Measurements from ENCODE around the gene NCLN.

Gene NCLN

GRCh38 chr19:3253270-3253669 is 67.5 kb downstream of the NCLN start:
- Histone ChIP-seq H3K27ac (no peak overlapping the region), H3K9ac (no peak overlapping the region), H3K4me2 (no peak overlapping the region), H3K4me1 (peaks cover 0 to 8% (median 0%) of the 10 kb centered on the region in 10 experiments; a peak in 5 of 20 replicates), H3K4me3 (no peak overlapping the region), H4K20me1 (no peaks in the 10 kb centered on the region), H3K27me3 (no peaks in the 10 kb centered on the region), H3K36me3 (peaks cover 0 to 12% (median 0%) of the 10 kb centered on the region in 11 experiments; a peak in 4 of 22 replicates), H3K9me3 (replicated peaks in 1 of 11) (peaks cover 4 to 28% (median 13%) of the 10 kb centered on the region in 11 experiments; a peak in 16 of 22 replicates)
- TF ChIP-seq Cebpa-rat (IDR thresholded peaks at IDR 0.05): no peak

- Histone ChIP-seq H3K36me3 (peaks cover 0 to 12% (median 0%) of the 10 kb centered on the region in 11 experiments; a peak in 4 of 22 replicates), H3K9me3 (replicated peaks in 1 of 11) (peaks cover 4 to 18% (median 13%) of the 10 kb centered on the region in 11 experiments; a peak in 16 of 22 replicates), H4K20me1 (no peaks in the 10 kb centered on the region), H3K4me2 (no peak overlapping the region), H3K27me3 (no peaks in the 10 kb centered on the region), H3K4me1 (no peaks in the 10 kb centered on the region), H3K9ac (no peak overlapping the region), H3K4me3 (no peak overlapping the region), H3K27ac (no peak overlapping the region)
- TF ChIP-seq Cebpa-rat (IDR thresholded peaks at IDR 0.05): no peak
Measured at GRCh38 chr19:3254520-3254919, 68.8 kb downstream of the NCLN start.

DNA sequence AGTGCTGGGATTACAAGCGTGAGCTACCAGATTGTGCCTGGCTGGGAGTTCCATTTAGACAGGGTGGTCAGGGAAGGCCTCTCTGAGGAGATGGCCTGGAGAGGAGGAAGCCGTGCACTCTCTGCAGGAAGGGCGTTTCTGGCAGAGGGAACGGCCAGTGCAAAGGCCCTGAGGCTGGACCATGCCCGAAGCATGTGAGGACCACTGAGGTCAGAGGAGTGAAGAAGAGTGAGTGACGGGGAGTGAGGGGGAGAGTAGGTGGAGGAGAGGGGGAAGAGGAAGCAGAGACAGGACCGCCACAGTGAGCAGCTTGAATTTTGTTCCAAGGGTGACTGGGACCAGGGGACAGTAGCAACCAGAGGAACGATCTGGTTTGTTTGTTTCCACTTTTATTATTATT is 71.3 kb downstream of the NCLN start:
- no peaks in the 10 kb centered on the region for H3K4me1 ChIP-seq
- no peaks in the 10 kb centered on the region for H4K20me1 ChIP-seq
- H3K27me3 ChIP-seq: no peaks in the 10 kb centered on the region
- peaks cover 0 to 12% (median 0%) of the 10 kb centered on the region in 11 experiments; a peak in 4 of 22 replicates for H3K36me3 ChIP-seq
- peaks cover 4 to 18% (median 12%) of the 10 kb centered on the region in 11 experiments; a peak in 15 of 22 replicates for H3K9me3 ChIP-seq (replicated peaks in 1 of 11)
- TF ChIP-seq Cebpa-rat (IDR thresholded peaks at IDR 0.05): no peak
- H3K4me3 ChIP-seq: no peak overlapping the region
- H3K4me2 ChIP-seq: no peak overlapping the region
- no peak overlapping the region for H3K9ac ChIP-seq
- H3K27ac ChIP-seq: no peak overlapping the region
